ENCODE data around the gene NPAS2.

Gene NPAS2

DNA sequence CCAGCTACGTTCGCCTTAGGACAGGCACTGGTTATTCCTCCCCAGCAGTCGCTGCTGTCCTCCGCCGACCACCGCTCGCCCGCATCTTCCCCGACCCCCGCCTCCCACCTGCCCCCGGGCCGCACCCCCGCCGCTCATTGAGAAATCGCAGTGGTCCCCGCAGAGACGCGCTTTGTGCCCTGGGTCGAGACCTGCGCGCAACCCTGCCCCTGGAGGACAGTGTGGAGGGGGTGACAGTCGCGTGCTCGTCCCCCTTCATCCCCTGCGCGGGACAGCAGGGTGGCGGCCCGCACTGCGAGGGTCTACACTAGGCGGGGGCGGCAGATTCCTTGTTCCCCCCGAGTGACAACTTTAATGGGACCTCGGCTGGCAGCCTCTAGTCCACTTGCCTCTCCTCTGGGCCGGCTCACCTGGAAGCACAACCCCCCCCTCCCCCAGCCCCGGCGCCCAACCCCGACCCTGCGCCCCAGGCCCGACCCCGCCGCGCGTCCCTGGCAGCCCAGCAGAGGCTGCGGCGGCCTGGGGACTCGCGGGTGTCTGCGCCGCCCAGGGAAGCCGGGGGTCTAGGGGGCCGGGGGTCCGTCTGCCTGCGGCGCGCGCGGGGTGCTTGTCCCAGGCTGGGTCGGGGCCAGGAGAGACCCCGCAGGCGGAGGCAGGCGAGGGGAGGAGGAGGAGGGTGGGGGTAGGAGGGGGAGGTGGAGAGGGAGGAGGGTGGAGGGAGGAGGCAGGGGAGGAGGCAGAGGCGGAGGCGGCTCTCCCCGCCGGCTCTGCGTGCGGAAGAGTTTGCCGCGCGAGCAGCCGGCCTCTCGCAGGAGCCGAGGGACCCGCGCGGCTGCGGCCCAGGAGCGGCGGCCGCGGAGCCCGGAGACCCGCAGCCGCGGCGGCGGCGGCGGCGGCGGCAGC, at the start of gene NPAS2:
NPAS2 (plus strand) TSS at position 770 of the 903 bp plus-strand sequence. CDS start 84,616 bp downstream, outside the sequence.
- DNase-seq (ENCODE audit: extremely low spot score, insufficient read length, low read depth) (no peak), FAIRE-seq (no peak)

GRCh38 chr2:100771125-100771524, 48.8 kb upstream of the NPAS2 start:
- DNase-seq (ENCODE audit: extremely low spot score, insufficient read length, low read depth) = no peak
- no peak for FAIRE-seq

- no peak for FAIRE-seq
- DNase-seq (ENCODE audit: extremely low spot score, insufficient read length, low read depth) = no peak
These were observed 46.4 kb upstream of the NPAS2 start for GRCh38 chr2:100773538-100773937.

DNA sequence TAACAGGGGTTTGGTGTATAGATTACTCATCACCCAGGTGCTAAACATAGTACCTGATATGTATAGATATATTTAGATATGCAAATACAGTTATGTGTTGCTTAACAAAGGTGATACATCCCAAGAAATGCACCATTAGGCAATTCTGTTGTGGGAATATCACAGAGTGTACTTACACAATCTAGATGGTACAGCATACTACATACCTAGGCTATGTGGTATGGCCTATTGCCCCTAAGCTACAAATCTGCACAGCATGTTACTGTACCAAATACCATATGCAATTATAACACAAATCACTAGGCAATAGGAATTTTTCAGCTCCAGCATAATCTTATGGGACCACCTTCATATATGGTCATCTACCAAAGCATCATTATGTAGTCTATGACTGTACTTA, 43.5 kb upstream of the NPAS2 start:
- no peak for FAIRE-seq
- DNase-seq (ENCODE audit: extremely low spot score, insufficient read length, low read depth) = no peak

DNA sequence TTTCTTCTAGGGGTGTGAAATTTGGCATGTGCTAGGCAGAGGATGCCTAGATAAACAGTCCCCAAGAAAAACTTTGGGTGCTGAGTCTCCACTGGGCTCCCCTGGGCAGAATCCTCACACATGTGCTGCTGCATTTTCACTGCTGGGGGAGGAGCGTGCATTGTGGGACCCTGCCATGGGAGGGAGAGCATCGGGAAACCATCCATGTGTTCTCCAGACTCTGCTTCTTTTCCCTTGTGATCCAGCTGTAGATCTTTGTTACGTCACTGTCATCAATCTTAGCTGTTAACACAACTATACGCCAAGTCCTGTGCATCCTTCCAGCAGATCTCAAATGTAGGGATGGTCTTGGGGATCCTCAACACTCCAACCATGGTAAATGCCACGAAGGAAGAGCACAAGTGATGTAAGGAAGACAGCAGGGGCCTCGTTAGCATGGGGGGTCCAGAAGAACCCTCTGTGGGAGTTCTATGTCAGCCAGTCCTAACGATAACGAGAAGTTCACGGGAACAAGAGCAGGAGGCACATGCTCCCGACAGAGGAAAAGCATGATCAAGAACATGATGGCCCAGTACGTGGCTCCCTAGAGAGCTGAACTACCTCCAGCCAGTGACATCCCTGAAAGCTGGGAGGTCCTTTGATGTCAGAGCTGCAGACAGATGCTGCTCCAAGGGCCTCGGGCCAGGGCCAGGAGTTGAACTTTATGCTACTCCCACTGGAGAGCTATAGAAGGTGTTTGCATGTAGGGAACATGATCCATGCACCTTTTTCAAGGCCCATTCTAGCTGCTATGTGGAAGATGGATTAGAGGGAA, 41.1 kb upstream of the NPAS2 start:
- FAIRE-seq = no peak

GRCh38 chr2:100779908-100780202, 40.1 kb upstream of the NPAS2 start:
- no peak for DNase-seq (ENCODE audit: extremely low spot score, insufficient read length, low read depth)
- no peak for FAIRE-seq

More for the DNA sequence above, 41.1 kb upstream of the NPAS2 start:
- no peak for DNase-seq (ENCODE audit: extremely low spot score, insufficient read length, low read depth)

DNA sequence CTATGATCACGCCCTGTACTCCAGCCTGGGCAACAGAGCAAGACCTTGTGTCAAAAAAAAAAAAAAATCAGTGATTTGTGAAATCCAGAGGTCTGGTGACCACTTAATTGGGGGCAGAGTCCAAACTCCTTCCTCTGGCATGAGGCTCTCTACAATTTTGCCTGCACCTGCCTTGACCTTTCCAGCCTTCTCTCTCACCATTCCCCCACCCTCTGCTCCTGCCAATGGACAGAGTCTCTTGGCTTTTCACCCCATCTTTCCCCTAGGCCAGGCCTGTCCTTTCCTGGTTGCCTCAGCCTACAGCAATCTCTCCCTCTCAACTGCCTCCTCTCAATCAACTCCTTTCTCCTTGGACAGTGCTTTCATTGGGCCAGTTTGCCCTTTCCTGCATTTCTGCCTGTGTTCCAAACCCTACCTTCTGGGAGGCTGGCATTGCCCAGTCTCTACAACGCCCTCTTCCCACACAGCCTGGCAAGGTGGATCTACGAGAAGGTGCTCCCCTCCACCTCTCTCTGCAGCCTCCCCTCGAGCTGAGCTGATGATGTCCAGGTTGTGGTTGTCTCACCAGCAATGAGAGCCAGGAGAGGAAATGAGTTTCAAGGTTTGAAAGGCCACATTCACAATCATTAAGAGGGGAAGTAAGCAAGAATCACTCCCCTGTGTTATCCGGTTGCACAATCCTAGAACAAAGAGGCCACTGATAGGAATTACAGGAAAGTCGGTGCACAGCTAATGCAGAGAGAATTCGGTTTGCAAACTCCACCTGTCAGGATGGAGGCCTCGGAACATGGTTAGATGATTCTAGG, 39.5 kb upstream of the NPAS2 start:
- no peak for FAIRE-seq
- DNase-seq (ENCODE audit: extremely low spot score, insufficient read length, low read depth) = no peak

DNA sequence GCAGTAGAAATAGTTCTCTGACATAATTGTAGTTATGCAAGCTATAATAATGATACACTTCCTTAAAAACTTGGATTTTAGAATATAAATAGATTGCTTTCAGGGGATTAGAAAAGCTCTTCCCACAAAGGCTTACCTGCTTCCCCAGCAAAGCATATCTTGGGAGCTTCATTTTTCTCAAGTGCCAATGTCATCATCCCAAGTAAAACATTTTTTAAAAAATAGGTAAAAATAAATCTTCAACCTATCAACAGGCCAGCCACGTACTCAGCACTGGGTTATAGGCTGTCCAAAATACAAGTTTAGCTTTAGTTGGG, 39.0 kb upstream of the NPAS2 start:
- DNase-seq (ENCODE audit: extremely low spot score, insufficient read length, low read depth) = no peak
- no peak for FAIRE-seq

DNA sequence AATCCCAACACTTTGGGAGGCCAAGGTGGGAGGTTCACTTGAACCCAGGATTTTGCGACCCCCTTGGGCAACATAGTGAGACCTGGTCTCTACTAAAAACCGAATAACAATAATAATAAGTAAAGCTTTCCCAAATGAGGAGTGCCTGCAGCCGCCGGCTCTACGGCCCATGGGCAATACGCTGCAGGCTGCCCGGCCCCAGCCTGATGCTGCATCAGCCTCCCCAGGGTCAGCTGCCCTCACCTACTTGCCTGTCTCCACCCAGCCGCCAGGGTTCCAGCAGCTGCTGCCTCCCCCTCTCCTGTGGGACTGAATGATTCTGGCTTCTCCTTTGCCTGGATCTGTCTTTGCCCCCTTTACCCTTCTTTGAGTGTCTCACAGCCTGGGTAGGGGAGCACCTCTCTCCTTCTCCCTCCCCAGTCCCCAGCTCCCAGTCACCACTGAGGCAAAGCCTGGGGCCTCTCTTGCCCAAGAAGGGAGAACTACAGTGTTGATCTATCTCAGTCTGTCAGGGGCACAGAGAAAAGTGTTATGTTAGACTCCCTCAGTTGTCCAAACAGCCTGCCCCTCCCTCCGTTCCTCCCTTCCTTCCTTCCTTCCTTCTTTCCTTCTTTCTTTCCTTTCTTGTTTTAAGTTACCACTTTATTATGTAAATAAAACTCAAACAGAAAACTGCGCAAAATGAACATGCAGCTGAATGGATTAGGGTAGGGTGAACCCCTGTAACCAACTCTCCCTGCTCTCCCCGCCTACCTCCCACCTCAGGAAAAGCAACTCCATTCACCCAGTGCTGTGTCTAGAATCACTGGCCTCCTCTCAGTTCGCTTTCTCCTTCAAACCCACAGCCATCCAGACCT, 38.2 kb upstream of the NPAS2 start:
- DNase-seq (ENCODE audit: extremely low spot score, insufficient read length, low read depth) = no peak
- no peak for FAIRE-seq

- DNase-seq (ENCODE audit: extremely low spot score, insufficient read length, low read depth) (no peak), FAIRE-seq (no peak)
These were observed 37.5 kb upstream of the NPAS2 start for GRCh38 chr2:100782380-100782878.

- no peak for DNase-seq (ENCODE audit: extremely low spot score, insufficient read length, low read depth)
- no peak for FAIRE-seq
These were observed 36.0 kb upstream of the NPAS2 start for GRCh38 chr2:100783987-100784386.

GRCh38 chr2:100784681-100785080, 35.3 kb upstream of the NPAS2 start:
- DNase-seq (ENCODE audit: extremely low spot score, insufficient read length, low read depth) = no peak
- FAIRE-seq = no peak

DNA sequence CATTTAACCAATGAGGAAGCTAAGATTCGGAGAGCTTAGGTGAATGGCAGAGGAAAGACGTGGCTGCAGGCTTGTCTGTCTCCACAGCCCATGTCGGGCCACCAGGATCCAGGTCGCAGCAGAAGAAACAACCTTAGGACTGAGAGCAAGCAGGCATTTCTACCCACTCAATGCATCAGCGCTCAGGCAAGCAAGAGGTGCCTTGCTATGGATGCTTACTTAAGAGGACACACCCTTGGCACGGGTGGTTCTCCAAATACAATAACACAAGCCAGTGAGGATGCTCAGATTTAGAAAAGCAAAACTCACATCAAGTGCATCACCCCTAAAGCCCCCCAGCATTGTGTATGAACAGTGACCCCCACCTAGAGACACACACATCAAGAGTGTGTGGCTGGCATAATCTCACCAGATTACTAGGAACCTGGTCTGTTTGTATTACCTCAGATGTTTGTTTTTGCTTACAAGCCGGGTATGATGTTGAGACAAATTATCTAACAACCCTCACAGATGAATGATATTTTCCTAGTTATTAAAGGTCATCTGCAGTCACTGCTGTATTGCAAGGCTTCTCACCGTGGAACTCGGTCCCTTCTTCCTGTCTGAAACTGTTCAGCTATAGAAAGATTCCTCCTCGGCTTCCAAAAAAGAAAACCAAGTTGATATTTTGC, 34.2 kb upstream of the NPAS2 start:
- FAIRE-seq (no peak), DNase-seq (ENCODE audit: extremely low spot score, insufficient read length, low read depth) (no peak)

- FAIRE-seq (no peak), DNase-seq (ENCODE audit: extremely low spot score, insufficient read length, low read depth) (no peak)
These were observed 33.7 kb upstream of the NPAS2 start for GRCh38 chr2:100786297-100786658.

DNA sequence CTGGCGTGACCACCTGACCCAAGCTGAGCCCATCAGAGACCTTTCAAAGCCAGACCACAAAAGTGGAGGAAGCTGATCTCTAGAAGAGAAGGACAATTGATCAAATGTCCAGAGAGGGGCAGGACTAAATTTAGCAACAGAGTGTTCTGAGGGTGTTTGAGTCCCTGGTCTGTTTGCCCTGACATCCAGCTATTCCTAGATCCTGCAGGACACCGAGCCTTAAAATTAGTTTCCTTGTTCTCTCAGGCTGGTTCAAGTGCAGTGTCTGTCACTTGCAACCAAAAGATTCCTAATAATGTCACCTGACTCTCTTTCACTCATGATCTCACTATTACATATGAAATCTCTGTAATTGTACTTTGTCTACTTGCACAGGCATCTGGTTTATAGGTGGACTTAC, 33.0 kb upstream of the NPAS2 start:
- DNase-seq (ENCODE audit: extremely low spot score, insufficient read length, low read depth) (no peak), FAIRE-seq (no peak)

- DNase-seq (ENCODE audit: extremely low spot score, insufficient read length, low read depth) (no peak), FAIRE-seq (no peak)
These were observed 30.6 kb upstream of the NPAS2 start for GRCh38 chr2:100789361-100789760.

GRCh38 chr2:100791294-100791935, 28.5 kb upstream of the NPAS2 start:
- DNase-seq (ENCODE audit: extremely low spot score, insufficient read length, low read depth) (no peak), FAIRE-seq (no peak)

DNA sequence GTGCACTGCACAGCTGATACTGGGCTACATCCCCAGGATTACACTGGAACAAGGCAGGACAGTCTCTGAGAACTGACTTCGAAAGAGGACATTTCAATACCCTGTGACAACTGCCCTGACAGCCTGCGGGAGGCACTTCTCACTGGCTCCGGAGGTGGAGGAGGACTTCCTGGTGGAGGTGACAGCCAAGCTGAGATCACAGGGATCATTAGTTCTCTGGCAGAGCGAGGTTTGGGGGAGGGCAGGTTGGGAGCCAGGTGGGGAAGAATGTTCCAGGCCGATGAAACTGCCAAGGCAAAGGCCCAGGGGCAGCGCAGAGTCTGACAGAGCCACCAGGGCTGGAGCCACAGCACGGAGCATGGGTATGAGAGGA, 28.0 kb upstream of the NPAS2 start:
- DNase-seq (ENCODE audit: extremely low spot score, insufficient read length, low read depth) (no peak), FAIRE-seq (no peak)

DNA sequence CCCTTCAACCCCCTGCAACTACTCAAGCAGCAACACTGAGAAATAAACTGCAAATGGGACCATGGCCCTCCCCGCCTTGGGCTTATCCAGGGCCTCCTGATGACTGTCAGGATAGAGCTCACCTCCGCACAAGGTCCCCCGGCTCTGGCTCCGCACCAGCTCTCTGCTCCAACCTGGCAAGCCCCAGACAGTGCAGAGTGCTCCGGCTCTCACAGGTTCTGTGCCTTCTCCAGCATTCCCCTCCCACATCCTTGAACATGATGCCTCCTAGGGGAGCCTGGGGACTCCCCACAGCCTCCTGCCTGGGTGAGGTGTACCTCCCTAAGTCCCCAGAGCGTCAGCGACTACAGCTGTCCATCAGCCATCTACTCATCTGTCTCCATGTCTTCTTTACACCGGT, 26.7 kb upstream of the NPAS2 start:
- DNase-seq (ENCODE audit: extremely low spot score, insufficient read length, low read depth) (no peak), FAIRE-seq (no peak)
